ENCODE data around the gene OTUD1.

DNA sequence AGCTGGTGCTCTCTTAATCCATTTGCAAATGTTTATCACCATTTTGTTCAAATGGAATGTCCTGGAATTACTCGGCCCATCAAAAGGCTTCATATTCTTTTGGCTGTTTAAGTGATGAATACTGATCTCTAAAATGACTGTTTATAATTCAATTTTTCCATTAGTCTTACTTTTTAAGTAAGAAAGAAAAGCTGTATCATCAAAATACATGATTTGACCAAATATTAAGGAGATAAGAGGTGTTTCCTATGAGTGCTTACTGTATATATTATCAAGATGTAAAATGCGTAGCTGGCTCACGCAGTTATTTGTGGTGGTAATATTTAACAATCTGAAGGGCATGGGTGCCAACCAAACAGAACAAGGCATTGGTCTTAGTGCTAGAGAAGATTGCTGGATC, 51.2 kb downstream of the OTUD1 start:
- no peak for TF ChIP-seq EZH2 (IDR thresholded peaks at IDR 0.05; ENCODE audit: low read length)
- TF ChIP-seq, protein P1, sequence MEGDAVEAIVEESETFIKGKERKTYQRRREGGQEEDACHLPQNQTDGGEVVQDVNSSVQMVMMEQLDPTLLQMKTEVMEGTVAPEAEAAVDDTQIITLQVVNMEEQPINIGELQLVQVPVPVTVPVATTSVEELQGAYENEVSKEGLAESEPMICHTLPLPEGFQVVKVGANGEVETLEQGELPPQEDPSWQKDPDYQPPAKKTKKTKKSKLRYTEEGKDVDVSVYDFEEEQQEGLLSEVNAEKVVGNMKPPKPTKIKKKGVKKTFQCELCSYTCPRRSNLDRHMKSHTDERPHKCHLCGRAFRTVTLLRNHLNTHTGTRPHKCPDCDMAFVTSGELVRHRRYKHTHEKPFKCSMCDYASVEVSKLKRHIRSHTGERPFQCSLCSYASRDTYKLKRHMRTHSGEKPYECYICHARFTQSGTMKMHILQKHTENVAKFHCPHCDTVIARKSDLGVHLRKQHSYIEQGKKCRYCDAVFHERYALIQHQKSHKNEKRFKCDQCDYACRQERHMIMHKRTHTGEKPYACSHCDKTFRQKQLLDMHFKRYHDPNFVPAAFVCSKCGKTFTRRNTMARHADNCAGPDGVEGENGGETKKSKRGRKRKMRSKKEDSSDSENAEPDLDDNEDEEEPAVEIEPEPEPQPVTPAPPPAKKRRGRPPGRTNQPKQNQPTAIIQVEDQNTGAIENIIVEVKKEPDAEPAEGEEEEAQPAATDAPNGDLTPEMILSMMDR (optimal IDR thresholded peaks at IDR 0.05 in 1 of 3, IDR thresholded peaks at IDR 0.05 in 1 of 3, conservative IDR thresholded peaks at IDR 0.05 in 1 of 3; ENCODE audit: extremely low read depth in 1 of 3, insufficient read depth in 2 of 3, low read length in 3 of 3) = no peak
